NCI-H128 (cell line): ENCODE data around the gene CCNYL1.
"Not testable (repeated sequence)": the region's sequence is repeated elsewhere in the genome, so short reads cannot be mapped to it uniquely, and the experiment has no call there.

ENCODE experiments used
- DNase-seq: peaks from one replicate; lab custom pipeline; 2025; ENCODE audit not compliant: unreplicated experiment; lab: John Stamatoyannopoulos, UW

Gene CCNYL1

GRCh38 chr2:207710814-207711740 lies at the start of gene CCNYL1:
Gene CCNYL1, plus strand, starts transcription at chr2:207711640. Its CDS starts 257 bp downstream, at chr2:207711897.
- DNase-seq, result peak; percentile 87

- DNase-seq, result no peak
These were observed 49.2 kb upstream of the CCNYL1 start for GRCh38 chr2:207662203-207662602.

DNA sequence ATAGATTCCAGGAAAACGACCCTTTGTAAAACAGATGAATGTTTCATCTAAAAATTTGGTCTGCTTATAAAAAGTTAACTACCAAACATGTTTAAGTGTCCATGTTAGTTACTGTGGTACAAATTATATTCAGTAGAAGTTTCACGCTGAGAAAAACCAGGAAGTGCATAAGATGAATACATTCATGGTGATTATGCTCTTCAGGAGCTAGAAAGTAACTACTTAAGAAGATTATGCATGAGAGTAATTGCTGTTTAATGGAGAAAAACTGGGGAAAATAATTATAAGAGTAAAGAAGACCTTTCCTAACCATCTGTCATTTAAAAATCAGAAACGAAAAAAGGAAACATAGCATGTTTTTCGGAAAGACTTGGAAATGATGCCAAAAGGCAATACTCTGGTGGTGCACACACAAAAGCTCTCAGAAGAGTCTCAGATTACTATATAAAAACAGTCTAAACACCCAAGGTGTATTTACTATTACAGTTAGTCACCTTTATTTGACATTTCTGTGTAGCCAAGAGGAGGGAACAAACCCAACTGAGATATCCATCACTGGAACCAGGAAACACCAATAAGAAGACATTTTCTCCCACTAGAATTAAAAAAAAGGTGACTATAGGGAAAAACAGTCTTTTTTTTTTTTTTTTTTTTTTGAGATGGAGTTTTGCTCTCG lies 47.4 kb upstream of the CCNYL1 start:
- no peak for DNase-seq

- DNase-seq, result no peak
These were observed 40.6 kb upstream of the CCNYL1 start for GRCh38 chr2:207670887-207671286.

GRCh38 chr2:207673431-207673830 lies 38.0 kb upstream of the CCNYL1 start:
- no peak for DNase-seq

- no peak for DNase-seq
These were observed 37.1 kb upstream of the CCNYL1 start for GRCh38 chr2:207674266-207674774.

DNA sequence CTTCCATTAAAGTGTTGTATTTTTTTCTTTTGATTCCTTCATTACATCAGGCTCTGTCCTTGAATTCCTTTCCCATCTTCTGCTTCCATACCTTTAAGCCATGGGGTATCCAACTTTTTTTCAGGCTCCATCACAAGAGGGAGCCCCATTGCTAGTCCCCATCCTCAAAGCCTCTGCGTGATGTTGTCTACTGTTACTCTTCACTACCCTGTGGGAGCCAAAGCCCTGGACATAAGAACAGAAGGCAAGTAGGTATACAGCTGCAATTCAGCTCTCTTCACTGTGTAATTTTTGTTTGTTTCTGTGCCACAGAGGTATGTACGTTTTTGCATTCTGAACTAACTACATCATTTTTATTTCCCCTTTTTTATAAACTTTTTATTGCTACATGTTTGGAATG lies 36.6 kb upstream of the CCNYL1 start:
- no peak for DNase-seq

- no peak for DNase-seq
These were observed 34.5 kb upstream of the CCNYL1 start for GRCh38 chr2:207676827-207677354.

- no peak for DNase-seq
These were observed 30.0 kb upstream of the CCNYL1 start for GRCh38 chr2:207681431-207681830.

GRCh38 chr2:207682557-207682956 lies 28.9 kb upstream of the CCNYL1 start:
- no peak for DNase-seq

DNA sequence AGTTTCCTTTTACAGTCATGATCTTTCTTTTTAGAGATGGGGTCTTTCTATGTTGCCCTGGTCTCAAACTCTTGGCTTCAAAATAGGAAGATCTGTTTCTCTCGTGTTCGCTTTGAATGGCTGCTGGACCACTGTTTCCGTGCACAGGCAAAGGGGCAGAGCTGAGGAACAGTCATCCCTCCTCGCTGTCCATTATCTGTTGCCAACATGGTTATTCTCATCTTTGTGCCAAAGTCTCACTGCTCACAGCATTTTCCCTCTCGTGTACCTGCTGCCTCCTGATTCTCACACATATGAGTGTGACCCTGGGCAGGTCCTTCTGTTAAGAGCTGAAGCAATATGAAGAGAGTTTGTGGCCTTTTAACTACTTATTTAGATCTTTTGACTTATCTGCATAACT lies 28.0 kb upstream of the CCNYL1 start:
- DNase-seq, result no peak

DNA sequence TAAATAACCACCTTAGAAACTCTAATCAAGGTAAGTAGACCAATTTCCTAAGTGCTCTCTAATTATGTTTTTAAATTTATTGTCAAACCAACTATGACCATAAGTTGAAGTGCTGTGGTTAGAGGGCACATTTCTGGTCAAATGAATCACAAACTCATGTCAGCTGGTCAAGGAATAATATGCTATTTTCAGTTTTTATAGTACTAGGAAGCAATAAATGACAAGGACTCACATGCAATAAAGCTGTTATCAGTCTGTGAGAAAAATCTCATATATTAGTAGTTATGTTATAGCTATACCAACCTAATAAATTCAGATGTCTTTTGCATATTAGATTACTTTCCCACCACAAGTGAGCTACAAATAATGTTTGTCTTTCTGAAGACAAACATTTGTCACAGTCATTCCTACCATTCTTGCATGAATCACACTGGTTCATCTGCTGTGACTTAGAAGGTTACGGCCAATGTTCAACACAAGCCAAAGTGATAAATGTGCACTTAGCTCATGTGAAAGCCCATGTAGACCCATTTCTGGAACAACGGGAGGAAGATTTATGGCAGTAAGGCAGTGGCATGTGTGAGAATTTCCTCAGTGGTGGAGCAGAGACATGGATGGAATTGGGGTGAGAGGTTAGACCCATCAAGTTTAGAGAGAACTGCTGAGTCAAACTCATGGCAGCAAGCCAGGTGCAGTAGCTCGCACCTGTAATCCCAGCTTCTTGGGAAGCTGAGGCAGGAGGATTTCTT lies 27.4 kb upstream of the CCNYL1 start:
- DNase-seq, result no peak

DNA sequence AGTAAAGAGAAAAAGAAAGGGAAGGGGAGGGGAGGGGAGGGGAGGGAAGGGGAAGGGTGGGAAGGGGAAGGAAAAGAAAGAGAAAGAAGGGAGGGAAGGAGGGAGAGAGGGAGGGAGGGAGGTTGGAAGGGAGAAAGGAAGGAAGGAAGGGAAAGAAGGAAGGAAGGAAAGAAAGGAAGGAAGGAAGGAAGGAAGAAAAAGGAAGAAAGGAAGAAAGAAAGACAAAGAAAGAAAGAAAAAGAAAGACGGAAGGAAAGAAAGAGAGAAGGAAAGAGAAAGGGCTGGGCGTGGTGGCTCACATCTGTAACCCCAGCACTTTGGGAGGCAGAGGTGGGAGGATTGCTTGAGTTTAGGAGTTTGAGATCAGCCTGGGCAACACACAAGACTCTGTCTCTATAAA lies 24.6 kb upstream of the CCNYL1 start:
- no peak for DNase-seq

DNA sequence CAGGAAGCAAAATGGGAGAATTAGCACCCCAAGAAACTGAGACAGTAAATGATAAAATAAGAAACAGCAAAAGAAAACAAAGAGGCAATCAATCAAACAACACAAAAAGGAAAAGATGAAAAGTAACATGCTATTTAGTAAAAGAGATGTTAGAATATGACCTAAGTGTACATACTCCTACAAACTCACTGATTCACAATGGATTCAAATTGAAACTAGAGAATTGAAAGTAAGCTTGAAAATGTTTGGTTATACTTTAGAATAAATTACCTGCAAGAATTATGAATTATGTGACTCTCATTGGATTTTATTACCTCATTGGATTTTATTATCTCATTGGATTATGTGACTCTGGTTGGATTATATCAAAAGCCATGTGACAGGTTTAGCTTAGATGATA lies 22.8 kb upstream of the CCNYL1 start:
- DNase-seq, result no peak

DNA sequence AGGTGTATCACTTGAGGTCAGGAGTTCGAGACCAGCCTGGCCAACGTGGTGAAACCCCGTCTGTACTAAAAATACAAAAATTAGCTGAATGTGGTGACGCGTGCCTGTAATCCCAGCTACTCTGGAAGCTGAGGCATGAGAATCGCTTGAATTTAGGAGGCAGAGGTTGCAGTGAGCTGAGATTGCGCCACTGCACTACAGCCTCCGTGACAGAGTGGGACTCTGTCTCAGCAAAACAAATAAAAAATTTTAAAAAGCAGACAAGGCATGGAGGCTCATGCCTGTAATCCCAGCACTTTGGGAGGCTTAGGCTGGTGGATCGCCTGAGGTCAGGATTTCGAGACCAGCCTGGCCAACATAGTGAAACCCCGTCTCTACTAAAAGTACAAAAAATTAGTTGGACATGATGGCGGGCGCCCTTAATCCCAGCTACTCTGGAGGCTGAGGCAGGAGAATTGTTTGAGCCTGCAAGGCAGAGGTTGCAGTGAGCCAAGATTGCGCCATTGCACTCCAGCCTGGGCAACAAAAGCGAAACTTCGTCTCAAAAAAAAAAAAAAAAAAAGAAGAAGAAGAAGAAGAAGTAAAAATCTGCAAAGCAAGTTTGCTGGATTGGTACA lies 20.5 kb upstream of the CCNYL1 start:
- not testable (repeated sequence) for DNase-seq

DNA sequence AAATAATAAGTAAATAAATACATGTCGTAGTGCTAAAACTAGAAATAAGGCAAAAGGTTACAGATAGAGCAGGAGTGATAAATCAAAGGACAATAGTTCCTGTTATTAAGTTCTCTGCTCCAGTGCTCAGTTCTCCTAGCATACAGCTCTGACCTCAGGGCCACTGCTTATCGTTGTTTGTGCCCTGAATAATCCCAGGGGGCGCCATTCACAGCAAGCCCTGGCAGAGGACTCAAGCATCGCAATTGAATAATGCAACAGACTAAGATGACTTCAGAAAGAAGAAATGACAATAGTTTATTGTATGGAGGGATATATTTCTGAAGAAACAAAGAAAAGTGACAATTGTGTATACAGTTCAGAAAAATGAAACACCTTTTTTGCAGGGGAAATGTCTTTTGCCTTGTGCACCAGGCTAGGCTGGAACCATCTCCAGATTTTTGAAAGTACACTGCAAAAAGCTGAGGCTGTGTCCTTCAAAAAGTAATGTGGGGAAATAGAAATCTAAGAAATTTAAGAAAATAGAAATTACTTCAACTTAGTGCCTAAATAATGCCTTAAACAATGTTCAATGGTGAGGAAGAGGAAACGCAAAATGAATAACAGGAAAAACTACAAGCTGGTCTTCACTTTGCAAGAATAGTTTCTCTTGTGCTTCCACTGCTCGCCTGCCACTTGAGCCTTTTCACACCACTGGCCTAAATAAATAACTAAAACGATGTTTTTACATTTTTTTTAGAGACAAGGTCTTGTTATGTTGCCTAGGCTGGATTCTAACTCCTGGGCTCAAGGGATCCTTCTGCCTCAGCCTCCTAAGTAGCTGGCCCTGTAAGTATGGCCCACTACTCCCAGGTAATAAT lies 19.0 kb upstream of the CCNYL1 start:
- DNase-seq, result no peak

- no peak for DNase-seq
These were observed 17.7 kb upstream of the CCNYL1 start for GRCh38 chr2:207693641-207694249.

- no peak for DNase-seq
These were observed 16.6 kb upstream of the CCNYL1 start for GRCh38 chr2:207694811-207695281.

GRCh38 chr2:207695293-207695692 lies 16.1 kb upstream of the CCNYL1 start:
- no peak for DNase-seq
